HepG2 (cell line): ENCODE measurements around the gene MITF. TPM values are rescaled to one million over a fixed set of nuclear protein-coding genes. Genes with fewer than 3 reads are reported as not detected.

Experiments used
- AHDC1 ChIP-seq: sonication (generic); formaldehyde crosslinking; IDR thresholded peaks from 2 replicates; pipeline ENCODE4 v1.5.1; 2020; ENCODE audit warnings: mild to moderate bottlenecking, missing genetic modification reagents, borderline replicate concordance
- EED ChIP-seq: sonication (generic); formaldehyde crosslinking; IDR thresholded peaks from 2 replicates; pipeline ENCODE4 v1.5.0; 2020; ENCODE audit warnings: mild to moderate bottlenecking, missing genetic modification reagents
- FOXK1 ChIP-seq: sonication (generic); formaldehyde crosslinking; IDR thresholded peaks from 2 replicates; pipeline ENCODE4 v1.4.0; 2020; ENCODE audit warnings: low read depth, missing genetic modification reagents, borderline replicate concordance
- FUBP1 ChIP-seq: sonication (generic); formaldehyde crosslinking; IDR thresholded peaks from 2 replicates; pipeline ENCODE4 v1.5.1; 2020; ENCODE audit warnings: missing genetic modification reagents, mild to moderate bottlenecking, borderline replicate concordance
- GMEB1 ChIP-seq: sonication (generic); formaldehyde crosslinking; IDR thresholded peaks from 2 replicates; pipeline ENCODE4 v1.5.1; 2020; ENCODE audit warnings: missing genetic modification reagents, mild to moderate bottlenecking, borderline replicate concordance
- HMGXB4 ChIP-seq, 2 experiments: sonication (generic) in 1 of 2; formaldehyde crosslinking in 1 of 2; IDR thresholded peaks; 2 replicates each; pipeline versions ENCODE4 v1.4.0 to v1.6.1; 2018 to 2020; ENCODE audit warnings: missing genetic modification reagents in 2 of 2, borderline replicate concordance in 1 of 2, low read depth in 1 of 2, mild to moderate bottlenecking in 1 of 2, missing biosample characterization in 1 of 2
- KDM2A ChIP-seq: sonication (generic); formaldehyde crosslinking; IDR thresholded peaks from 2 replicates; pipeline ENCODE4 v1.4.0; 2020; ENCODE audit warnings: low read depth, missing genetic modification reagents, borderline replicate concordance
- KMT2B ChIP-seq: IDR thresholded peaks from 2 replicates; pipeline ENCODE4 v1.6.1; 2016; ENCODE audit warnings: missing genetic modification reagents, missing compliant biosample characterization
- NFIC ChIP-seq: IDR thresholded peaks from 2 replicates; pipeline ENCODE4 v1.6.1; 2012; ENCODE audit warnings: mild to moderate bottlenecking, low read length, inconsistent platforms
- SIN3B ChIP-seq: fragments of 150-350 bp; IDR thresholded peaks from 2 replicates; pipeline ENCODE4 v1.6.1; 2014; ENCODE audit warnings: low read length
- TEAD2 ChIP-seq: sonication (generic); formaldehyde crosslinking; IDR thresholded peaks from 2 replicates; pipeline ENCODE4 v1.9.0; 2021; ENCODE audit warnings: missing genetic modification reagents
- ZBTB38 ChIP-seq: sonication (generic); formaldehyde crosslinking; IDR thresholded peaks from 2 replicates; pipeline ENCODE4 v1.5.1; 2020; ENCODE audit warnings: mild to moderate bottlenecking, missing genetic modification reagents
- ZNF101 ChIP-seq: sonication (generic); formaldehyde crosslinking; IDR thresholded peaks from 2 replicates; pipeline ENCODE4 v1.4.0; 2020; ENCODE audit warnings: mild to moderate bottlenecking, low read depth, missing genetic modification reagents, borderline replicate concordance
- ZNF564 ChIP-seq: sonication (generic); formaldehyde crosslinking; IDR thresholded peaks from 2 replicates; pipeline ENCODE4 v1.8.1; 2023; ENCODE audit warnings: mild to moderate bottlenecking, missing genetic modification reagents
- polyA plus RNA-seq, 8 experiments: library from polyadenylated mRNA; depleted of rRNA in 3 of 8; stranded (reverse) in 7 of 8; unstranded in 1 of 8; fragments of >200 nt; fragmentation: Illumina TruSeq in 4 of 8; extraction: Trizol in 4 of 8; gene quantifications; 2 replicates each; pipeline versions ENCODE4 v1.2.1 to v1.2.3, GENCODE V29; 2011 to 2016; ENCODE audit warnings: low read depth in 4 of 8, missing spikeins in 1 of 8, mixed read lengths in 1 of 8; ENCODE audit not compliant: insufficient read depth in 1 of 8
- total RNA-seq, 5 experiments: library from RNA; depleted of rRNA; stranded (reverse); fragments of >200 nt; fragmentation: Illumina TruSeq; extraction: Trizol; gene quantifications; 2 replicates each; pipeline ENCODE4 v1.2.3, GENCODE V29; 2016; ENCODE audit warnings: low read depth in 1 of 5

Gene MITF
- total and polyA plus RNA-seq, 2 of the 13 experiments (the other 11 are each of a cell fraction or from before 2014, with no cell fraction given) = 0.12 to 0.38 TPM

- TF ChIP-seq GMEB1 (CRISPR knock-in tag) (peak; percentile 58; the same call in 1 of the 2 replicates), KMT2B (peak; percentile 47; the same call in 1 of the 2 replicates), FOXK1 (CRISPR knock-in tag) (peak; percentile 87; the same call in 1 of the 2 replicates), EED (CRISPR knock-in tag) (peak; percentile 60; the same call in 1 of the 2 replicates), ZNF564 (CRISPR knock-in tag) (no peak), TEAD2 (no peak), HMGXB4 (CRISPR knock-in tag; IDR thresholded peaks at IDR 0.05; ENCODE audit: borderline replicate concordance in 1 of 2, low read depth in 1 of 2) (no peak), NFIC (no peak), FUBP1 (no peak), KDM2A (CRISPR knock-in tag) (peak; percentile 60; the same call in 1 of the 2 replicates), ZBTB38 (CRISPR knock-in tag) (no peak), SIN3B (no peak), ZNF101 (CRISPR knock-in tag) (no peak), AHDC1 (CRISPR knock-in tag) (no peak)
These were observed at the start of gene MITF (continued) for GRCh38 chr3:69739204-69740102.
